Upper lobe of left lung (tissue), 4 donors: ENCODE data around the gene NCOR1.

Source experiments
- EP300 ChIP-seq, 4 donors: sonication (generic); formaldehyde crosslinking; IDR thresholded peaks; one replicate each; pipeline ENCODE4 v1.5.1; 2017; ENCODE audit warnings: antibody characterized with exemption in 4 of 4, control low read depth in 2 of 4
- POLR2A ChIP-seq, 4 donors: fragments of 450-650 bp; IDR thresholded peaks; one replicate each; pipeline ENCODE4 v1.5.1; 2016 to 2017; ENCODE audit warnings: antibody characterized with exemption in 4 of 4, mild to moderate bottlenecking in 2 of 4
- POLR2AphosphoS5 ChIP-seq, 2 donors: sonication (generic); formaldehyde crosslinking; IDR thresholded peaks; one replicate each; pipeline ENCODE4 v1.5.1; 2017; ENCODE audit warnings: antibody characterized with exemption in 2 of 2
- TF ChIP-seq, protein P1 (sequence below), 6 experiments: fragments of 450-650 bp in 4 of 6; fragments of 200-600 bp in 2 of 6; sonication (generic) in 2 of 6; IDR thresholded peaks; one replicate each; pipeline ENCODE4 v1.5.1; 2016 to 2019; ENCODE audit warnings: antibody characterized with exemption in 6 of 6

DNA sequence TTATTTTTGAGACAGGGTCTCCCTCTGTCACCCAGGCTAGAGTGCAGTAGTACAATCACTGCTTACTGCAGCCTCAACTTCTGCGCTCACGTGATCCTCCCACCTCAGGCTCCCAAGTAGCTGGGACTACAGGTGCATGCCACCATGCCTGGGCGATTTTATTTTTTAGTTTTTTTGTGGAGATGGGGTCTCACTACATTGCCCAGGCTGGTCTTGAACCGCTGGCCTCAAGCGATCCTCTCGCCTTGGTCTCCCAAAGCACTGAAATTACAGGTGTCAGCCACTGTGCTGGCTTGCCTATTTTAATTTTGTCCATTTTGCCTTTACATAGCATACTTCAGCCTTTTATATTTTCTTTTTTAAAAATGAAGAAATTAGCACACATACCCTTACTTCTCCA is 164.5 kb downstream of the NCOR1 start:
- TF ChIP-seq POLR2AphosphoS5 (IDR thresholded peaks at IDR 0.05), result no peak
- TF ChIP-seq POLR2A (IDR thresholded peaks at IDR 0.05), result no peak
- TF ChIP-seq EP300 (IDR thresholded peaks at IDR 0.05), result no peak
- TF ChIP-seq, protein P1, sequence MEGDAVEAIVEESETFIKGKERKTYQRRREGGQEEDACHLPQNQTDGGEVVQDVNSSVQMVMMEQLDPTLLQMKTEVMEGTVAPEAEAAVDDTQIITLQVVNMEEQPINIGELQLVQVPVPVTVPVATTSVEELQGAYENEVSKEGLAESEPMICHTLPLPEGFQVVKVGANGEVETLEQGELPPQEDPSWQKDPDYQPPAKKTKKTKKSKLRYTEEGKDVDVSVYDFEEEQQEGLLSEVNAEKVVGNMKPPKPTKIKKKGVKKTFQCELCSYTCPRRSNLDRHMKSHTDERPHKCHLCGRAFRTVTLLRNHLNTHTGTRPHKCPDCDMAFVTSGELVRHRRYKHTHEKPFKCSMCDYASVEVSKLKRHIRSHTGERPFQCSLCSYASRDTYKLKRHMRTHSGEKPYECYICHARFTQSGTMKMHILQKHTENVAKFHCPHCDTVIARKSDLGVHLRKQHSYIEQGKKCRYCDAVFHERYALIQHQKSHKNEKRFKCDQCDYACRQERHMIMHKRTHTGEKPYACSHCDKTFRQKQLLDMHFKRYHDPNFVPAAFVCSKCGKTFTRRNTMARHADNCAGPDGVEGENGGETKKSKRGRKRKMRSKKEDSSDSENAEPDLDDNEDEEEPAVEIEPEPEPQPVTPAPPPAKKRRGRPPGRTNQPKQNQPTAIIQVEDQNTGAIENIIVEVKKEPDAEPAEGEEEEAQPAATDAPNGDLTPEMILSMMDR (IDR thresholded peaks at IDR 0.05), result no peak
